HepG2 (cell line): ENCODE data around the gene PHRF1. TPM values are rescaled to one million over a fixed set of nuclear protein-coding genes. Genes with fewer than 3 reads are reported as not detected.
A peak's percentile ranks its signal among the peaks of the same experiment; 100 is the strongest.

Source experiments
- DNMT1 ChIP-seq: sonication (generic); formaldehyde crosslinking; IDR thresholded peaks from 2 replicates; pipeline ENCODE4 v1.5.1; 2020; ENCODE audit warnings: mild to moderate bottlenecking, missing genetic modification reagents
- DPF2 ChIP-seq: sonication (generic); formaldehyde crosslinking; IDR thresholded peaks from 2 replicates; pipeline ENCODE4 v1.4.0; 2020; ENCODE audit warnings: mild to moderate bottlenecking, low read depth, missing genetic modification reagents, borderline replicate concordance
- ETV5 ChIP-seq: IDR thresholded peaks from 2 replicates; pipeline ENCODE4 v1.6.1; 2018; ENCODE audit warnings: missing biosample characterization, missing genetic modification reagents, inconsistent platforms, borderline replicate concordance
- MAF1 ChIP-seq: sonication (generic); formaldehyde crosslinking; IDR thresholded peaks from 2 replicates; pipeline ENCODE4 v1.5.0; 2020; ENCODE audit warnings: missing genetic modification reagents, borderline replicate concordance
- MED8 ChIP-seq: sonication (generic); formaldehyde crosslinking; IDR thresholded peaks from 2 replicates; pipeline ENCODE4 v1.8.1; 2023; ENCODE audit warnings: mild to moderate bottlenecking, missing genetic modification reagents; ENCODE audit not compliant: insufficient replicate concordance
- MIER2 ChIP-seq: IDR thresholded peaks from 2 replicates; pipeline ENCODE4 v1.6.1; 2016; ENCODE audit warnings: missing biosample characterization, missing genetic modification reagents
- NFRKB ChIP-seq: fragments of 450-650 bp; IDR thresholded peaks from 2 replicates; pipeline ENCODE4 v1.6.1; 2017
- NR2C2 ChIP-seq: sonication (generic); formaldehyde crosslinking; IDR thresholded peaks from 2 replicates; pipeline ENCODE4 v1.4.0; 2020; ENCODE audit warnings: missing genetic modification reagents, mild to moderate bottlenecking, moderate library complexity, borderline replicate concordance
- RARG ChIP-seq: sonication (generic); formaldehyde crosslinking; IDR thresholded peaks from 2 replicates; pipeline ENCODE4 v1.4.0; 2020; ENCODE audit warnings: low read depth, mild to moderate bottlenecking, missing genetic modification reagents
- RBAK ChIP-seq: sonication (generic); formaldehyde crosslinking; IDR thresholded peaks from 2 replicates; pipeline ENCODE4 v1.5.1; 2020; ENCODE audit warnings: mild to moderate bottlenecking, missing genetic modification reagents
- THAP11 ChIP-seq: IDR thresholded peaks from 2 replicates; pipeline ENCODE4 v1.6.1; 2016; ENCODE audit warnings: missing biosample characterization, missing genetic modification reagents
- TOE1 ChIP-seq: sonication (generic); formaldehyde crosslinking; IDR thresholded peaks from 2 replicates; pipeline ENCODE4 v1.4.0; 2020; ENCODE audit warnings: mild to moderate bottlenecking, missing genetic modification reagents
- ZNF230 ChIP-seq: sonication (generic); formaldehyde crosslinking; IDR thresholded peaks from 2 replicates; pipeline ENCODE4 v1.4.0; 2020; ENCODE audit warnings: mild to moderate bottlenecking, missing genetic modification reagents
- ZNF232 ChIP-seq: sonication (generic); formaldehyde crosslinking; IDR thresholded peaks from 2 replicates; pipeline ENCODE4 v1.4.0; 2020; ENCODE audit warnings: missing genetic modification reagents, borderline replicate concordance
- ZNF234 ChIP-seq: sonication (generic); formaldehyde crosslinking; conservative IDR thresholded peaks from 2 replicates; pipeline ENCODE4 v1.5.1; 2020; ENCODE audit warnings: mild to moderate bottlenecking, missing genetic modification reagents
- ZNF292 ChIP-seq: sonication (generic); formaldehyde crosslinking; IDR thresholded peaks from 2 replicates; pipeline ENCODE4 v1.8.1; 2022; ENCODE audit warnings: mild to moderate bottlenecking, low read depth, missing genetic modification reagents, borderline replicate concordance
- ZNF570 ChIP-seq: sonication (generic); formaldehyde crosslinking; IDR thresholded peaks from 2 replicates; pipeline ENCODE4 v1.4.0; 2020; ENCODE audit warnings: mild to moderate bottlenecking, missing genetic modification reagents, borderline replicate concordance
- polyA plus RNA-seq, 8 experiments: library from polyadenylated mRNA; depleted of rRNA in 3 of 8; stranded (reverse) in 7 of 8; unstranded in 1 of 8; fragments of >200 nt; fragmentation: Illumina TruSeq in 4 of 8; extraction: Trizol in 4 of 8; gene quantifications; 2 replicates each; pipeline versions ENCODE4 v1.2.1 to v1.2.3, GENCODE V29; 2011 to 2016; ENCODE audit warnings: low read depth in 4 of 8, missing spikeins in 1 of 8, mixed read lengths in 1 of 8; ENCODE audit not compliant: insufficient read depth in 1 of 8
- total RNA-seq, 5 experiments: library from RNA; depleted of rRNA; stranded (reverse); fragments of >200 nt; fragmentation: Illumina TruSeq; extraction: Trizol; gene quantifications; 2 replicates each; pipeline ENCODE4 v1.2.3, GENCODE V29; 2016; ENCODE audit warnings: low read depth in 1 of 5
- TF ChIP-seq, protein P1 (sequence below): IDR thresholded peaks from 2 replicates; pipeline ENCODE4 v1.6.1; 2016; ENCODE audit warnings: missing compliant biosample characterization, missing genetic modification reagents, borderline replicate concordance
- TF ChIP-seq, protein P2 (sequence below): fragments of 450-650 bp; IDR thresholded peaks from 2 replicates; pipeline ENCODE4 v1.6.1; 2017; ENCODE audit warnings: mild to moderate bottlenecking
- TF ChIP-seq, protein P3 (sequence below): sonication (generic); formaldehyde crosslinking; IDR thresholded peaks from 2 replicates; pipeline ENCODE4 v1.9.0; 2021; ENCODE audit warnings: mild to moderate bottlenecking, missing genetic modification reagents

PHRF1 gene
- total and polyA plus RNA-seq, 2 of the 13 experiments (the other 11 are each of a cell fraction or from before 2014, with no cell fraction given): 8.2 to 16.7 TPM

DNA sequence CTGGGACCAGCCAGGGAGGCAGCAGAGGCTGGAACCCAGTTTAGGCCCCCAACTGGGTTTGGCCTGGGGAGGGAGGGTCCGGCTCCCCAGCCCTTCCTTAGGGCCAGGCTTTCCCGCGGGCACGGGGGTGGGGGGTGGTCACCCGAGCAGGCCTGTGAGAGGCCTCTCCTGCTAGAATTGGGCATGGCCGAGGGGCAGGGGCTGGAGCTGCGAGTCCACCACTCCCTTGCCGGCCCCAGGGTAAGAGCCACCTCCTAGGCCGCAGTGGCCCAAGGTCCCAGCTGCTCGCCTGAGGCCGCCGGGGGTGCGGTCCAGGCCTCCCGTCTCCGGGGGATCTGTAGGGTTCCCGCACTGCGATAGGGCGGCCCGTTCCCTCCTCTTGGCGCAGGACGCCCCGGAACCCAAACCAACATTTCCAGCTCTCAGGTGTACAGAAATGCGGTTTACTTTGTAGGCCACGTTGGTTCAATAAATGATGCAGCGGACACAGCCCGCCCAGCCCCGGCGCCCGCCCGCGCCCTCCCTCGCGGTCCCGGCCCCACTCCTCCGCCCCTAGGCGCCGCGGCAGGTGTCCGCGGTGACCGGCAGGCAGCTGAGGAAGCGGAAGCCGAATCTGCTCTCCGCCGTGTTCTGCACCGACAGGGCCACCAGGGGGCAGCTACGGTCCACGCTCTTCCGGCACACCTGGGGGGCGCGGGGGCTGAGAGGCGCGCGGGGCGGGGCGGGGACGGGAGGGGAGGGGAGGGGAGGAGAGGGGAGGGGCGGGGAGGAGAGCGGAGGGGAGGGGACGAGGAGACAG lies 21.6 kb upstream of the PHRF1 start (continued):
- no peak for TF ChIP-seq MAF1 (CRISPR knock-in tag)
- no peak for TF ChIP-seq TOE1 (CRISPR knock-in tag)
- TF ChIP-seq RARG (CRISPR knock-in tag): no peak
- TF ChIP-seq ETV5 (CRISPR knock-in tag): peak; percentile 77
- TF ChIP-seq DNMT1: 0 out of 2 replicates have a peak, but pooled peaks have one; percentile 37
- no peak for TF ChIP-seq NFRKB
- no peak for TF ChIP-seq ZNF230
- TF ChIP-seq DPF2 (CRISPR knock-in tag): no peak
- no peak for TF ChIP-seq NR2C2 (CRISPR knock-in tag)
- TF ChIP-seq THAP11 (CRISPR knock-in tag): peak; percentile 46; the same call in 1 of the 2 replicates
- TF ChIP-seq ZNF292 (CRISPR knock-in tag): no peak
- TF ChIP-seq, protein P1, sequence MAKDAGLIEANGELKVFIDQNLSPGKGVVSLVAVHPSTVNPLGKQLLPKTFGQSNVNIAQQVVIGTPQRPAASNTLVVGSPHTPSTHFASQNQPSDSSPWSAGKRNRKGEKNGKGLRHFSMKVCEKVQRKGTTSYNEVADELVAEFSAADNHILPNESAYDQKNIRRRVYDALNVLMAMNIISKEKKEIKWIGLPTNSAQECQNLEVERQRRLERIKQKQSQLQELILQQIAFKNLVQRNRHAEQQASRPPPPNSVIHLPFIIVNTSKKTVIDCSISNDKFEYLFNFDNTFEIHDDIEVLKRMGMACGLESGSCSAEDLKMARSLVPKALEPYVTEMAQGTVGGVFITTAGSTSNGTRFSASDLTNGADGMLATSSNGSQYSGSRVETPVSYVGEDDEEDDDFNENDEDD (CRISPR knock-in tag): no peak
- no peak for TF ChIP-seq ZNF234
- TF ChIP-seq RBAK (CRISPR knock-in tag): no peak
- TF ChIP-seq MED8 (CRISPR knock-in tag): no peak
- TF ChIP-seq, protein P2, sequence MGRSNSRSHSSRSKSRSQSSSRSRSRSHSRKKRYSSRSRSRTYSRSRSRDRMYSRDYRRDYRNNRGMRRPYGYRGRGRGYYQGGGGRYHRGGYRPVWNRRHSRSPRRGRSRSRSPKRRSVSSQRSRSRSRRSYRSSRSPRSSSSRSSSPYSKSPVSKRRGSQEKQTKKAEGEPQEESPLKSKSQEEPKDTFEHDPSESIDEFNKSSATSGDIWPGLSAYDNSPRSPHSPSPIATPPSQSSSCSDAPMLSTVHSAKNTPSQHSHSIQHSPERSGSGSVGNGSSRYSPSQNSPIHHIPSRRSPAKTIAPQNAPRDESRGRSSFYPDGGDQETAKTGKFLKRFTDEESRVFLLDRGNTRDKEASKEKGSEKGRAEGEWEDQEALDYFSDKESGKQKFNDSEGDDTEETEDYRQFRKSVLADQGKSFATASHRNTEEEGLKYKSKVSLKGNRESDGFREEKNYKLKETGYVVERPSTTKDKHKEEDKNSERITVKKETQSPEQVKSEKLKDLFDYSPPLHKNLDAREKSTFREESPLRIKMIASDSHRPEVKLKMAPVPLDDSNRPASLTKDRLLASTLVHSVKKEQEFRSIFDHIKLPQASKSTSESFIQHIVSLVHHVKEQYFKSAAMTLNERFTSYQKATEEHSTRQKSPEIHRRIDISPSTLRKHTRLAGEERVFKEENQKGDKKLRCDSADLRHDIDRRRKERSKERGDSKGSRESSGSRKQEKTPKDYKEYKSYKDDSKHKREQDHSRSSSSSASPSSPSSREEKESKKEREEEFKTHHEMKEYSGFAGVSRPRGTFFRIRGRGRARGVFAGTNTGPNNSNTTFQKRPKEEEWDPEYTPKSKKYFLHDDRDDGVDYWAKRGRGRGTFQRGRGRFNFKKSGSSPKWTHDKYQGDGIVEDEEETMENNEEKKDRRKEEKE: no peak
- no peak for TF ChIP-seq ZNF232
- TF ChIP-seq, protein P3, sequence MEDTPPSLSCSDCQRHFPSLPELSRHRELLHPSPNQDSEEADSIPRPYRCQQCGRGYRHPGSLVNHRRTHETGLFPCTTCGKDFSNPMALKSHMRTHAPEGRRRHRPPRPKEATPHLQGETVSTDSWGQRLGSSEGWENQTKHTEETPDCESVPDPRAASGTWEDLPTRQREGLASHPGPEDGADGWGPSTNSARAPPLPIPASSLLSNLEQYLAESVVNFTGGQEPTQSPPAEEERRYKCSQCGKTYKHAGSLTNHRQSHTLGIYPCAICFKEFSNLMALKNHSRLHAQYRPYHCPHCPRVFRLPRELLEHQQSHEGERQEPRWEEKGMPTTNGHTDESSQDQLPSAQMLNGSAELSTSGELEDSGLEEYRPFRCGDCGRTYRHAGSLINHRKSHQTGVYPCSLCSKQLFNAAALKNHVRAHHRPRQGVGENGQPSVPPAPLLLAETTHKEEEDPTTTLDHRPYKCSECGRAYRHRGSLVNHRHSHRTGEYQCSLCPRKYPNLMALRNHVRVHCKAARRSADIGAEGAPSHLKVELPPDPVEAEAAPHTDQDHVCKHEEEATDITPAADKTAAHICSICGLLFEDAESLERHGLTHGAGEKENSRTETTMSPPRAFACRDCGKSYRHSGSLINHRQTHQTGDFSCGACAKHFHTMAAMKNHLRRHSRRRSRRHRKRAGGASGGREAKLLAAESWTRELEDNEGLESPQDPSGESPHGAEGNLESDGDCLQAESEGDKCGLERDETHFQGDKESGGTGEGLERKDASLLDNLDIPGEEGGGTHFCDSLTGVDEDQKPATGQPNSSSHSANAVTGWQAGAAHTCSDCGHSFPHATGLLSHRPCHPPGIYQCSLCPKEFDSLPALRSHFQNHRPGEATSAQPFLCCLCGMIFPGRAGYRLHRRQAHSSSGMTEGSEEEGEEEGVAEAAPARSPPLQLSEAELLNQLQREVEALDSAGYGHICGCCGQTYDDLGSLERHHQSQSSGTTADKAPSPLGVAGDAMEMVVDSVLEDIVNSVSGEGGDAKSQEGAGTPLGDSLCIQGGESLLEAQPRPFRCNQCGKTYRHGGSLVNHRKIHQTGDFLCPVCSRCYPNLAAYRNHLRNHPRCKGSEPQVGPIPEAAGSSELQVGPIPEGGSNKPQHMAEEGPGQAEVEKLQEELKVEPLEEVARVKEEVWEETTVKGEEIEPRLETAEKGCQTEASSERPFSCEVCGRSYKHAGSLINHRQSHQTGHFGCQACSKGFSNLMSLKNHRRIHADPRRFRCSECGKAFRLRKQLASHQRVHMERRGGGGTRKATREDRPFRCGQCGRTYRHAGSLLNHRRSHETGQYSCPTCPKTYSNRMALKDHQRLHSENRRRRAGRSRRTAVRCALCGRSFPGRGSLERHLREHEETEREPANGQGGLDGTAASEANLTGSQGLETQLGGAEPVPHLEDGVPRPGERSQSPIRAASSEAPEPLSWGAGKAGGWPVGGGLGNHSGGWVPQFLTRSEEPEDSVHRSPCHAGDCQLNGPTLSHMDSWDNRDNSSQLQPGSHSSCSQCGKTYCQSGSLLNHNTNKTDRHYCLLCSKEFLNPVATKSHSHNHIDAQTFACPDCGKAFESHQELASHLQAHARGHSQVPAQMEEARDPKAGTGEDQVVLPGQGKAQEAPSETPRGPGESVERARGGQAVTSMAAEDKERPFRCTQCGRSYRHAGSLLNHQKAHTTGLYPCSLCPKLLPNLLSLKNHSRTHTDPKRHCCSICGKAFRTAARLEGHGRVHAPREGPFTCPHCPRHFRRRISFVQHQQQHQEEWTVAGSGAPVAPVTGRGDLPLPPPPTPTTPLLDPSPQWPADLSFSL (CRISPR knock-in tag): no peak
- no peak for TF ChIP-seq ZNF570 (CRISPR knock-in tag)
- TF ChIP-seq MIER2: no peak
